ENCODE data around the gene OR56A3.
"Not testable (repeated sequence)": the region's sequence is repeated elsewhere in the genome, so short reads cannot be mapped to it uniquely, and the experiment has no call there.

OR56A3 gene, protein sequence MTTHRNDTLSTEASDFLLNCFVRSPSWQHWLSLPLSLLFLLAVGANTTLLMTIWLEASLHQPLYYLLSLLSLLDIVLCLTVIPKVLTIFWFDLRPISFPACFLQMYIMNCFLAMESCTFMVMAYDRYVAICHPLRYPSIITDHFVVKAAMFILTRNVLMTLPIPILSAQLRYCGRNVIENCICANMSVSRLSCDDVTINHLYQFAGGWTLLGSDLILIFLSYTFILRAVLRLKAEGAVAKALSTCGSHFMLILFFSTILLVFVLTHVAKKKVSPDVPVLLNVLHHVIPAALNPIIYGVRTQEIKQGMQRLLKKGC

DNA sequence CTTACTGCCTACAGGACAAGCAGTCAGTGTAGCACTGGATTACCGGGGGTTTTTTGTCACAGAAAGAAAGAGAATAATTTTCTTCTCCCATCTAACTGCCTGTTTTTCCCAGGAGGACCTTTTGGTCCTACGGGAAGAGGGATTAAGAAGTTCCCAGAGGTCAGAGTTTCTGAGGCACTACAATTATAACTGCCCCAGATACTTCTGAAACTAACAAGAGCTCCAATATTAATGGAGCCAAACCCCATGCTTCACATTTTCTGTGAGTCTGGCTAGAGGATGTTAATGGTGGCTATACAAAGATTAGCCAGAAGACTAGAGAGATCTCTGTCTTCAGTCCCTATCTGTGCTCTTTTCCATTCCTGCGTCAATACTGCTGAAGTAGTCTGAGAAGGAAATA lies at the start of gene OR56A3:
TSS of gene OR56A3 (plus strand) at position 301 of the 400 bp plus-strand sequence. CDS start 5,096 bp downstream, outside the sequence.
- no peak for FAIRE-seq

DNA sequence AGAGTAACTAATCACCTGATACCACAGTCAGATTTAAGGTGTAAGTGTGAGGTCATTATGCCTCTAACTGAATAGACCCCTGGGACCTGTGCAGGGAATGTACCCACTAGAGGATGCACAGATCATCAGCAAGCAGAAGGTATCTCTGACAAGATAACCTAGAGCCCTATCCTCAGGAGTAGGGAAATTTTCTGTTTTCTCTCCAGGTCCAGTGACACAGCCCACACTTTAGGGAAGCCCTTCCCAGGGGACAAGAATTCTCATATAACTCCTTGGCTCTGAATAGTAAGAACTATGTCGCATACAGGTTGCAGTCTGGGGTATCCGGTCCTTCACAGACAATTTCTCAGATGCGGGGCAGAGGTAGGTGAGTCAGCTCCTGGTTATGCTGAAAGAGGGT lies 49.1 kb upstream of the OR56A3 start, which contains the start of gene OR52E5:
TSS of gene OR52E5 (plus strand) at position 301 of the 400 bp plus-strand sequence. CDS start 7,569 bp downstream, outside the sequence.
- FAIRE-seq = no peak

DNA sequence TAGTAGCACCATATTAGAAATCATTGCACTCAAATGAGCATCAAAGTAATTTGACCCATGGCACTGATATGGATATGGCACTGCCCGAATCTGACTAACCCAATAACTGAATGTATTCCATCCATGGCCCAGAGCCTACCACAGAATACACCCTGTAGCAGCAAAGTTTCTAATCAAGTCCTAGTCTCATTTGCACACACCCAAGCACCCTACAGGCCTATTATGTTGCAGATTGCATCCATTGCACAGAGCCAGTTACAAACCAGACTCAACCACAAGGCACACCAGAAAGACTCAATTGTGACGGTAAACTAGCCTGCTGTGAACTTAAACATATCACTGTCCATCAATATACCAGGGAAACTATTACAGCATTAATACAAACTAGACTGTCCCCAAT lies 42.5 kb upstream of the OR56A3 start:
- FAIRE-seq = no peak

DNA sequence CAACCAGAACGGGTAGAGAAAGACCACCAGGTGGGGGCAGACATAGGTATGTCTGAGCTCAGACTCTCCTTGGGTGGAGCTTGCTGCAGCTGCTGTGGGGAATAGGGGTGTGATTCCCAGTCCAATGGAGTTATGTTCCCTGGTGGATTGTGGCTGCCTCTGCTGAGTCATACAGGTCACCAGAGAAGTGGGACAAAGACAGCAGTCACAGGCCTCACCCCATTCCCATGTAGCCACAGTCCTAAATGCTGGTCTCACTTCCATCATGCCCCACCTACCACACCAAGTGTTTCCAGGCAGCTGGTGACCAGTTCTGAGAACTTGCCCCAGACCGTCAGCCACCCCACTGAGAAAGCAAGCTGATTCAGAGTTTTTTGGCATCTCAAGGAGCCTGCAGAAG lies 31.5 kb upstream of the OR56A3 start:
- no peak for FAIRE-seq

DNA sequence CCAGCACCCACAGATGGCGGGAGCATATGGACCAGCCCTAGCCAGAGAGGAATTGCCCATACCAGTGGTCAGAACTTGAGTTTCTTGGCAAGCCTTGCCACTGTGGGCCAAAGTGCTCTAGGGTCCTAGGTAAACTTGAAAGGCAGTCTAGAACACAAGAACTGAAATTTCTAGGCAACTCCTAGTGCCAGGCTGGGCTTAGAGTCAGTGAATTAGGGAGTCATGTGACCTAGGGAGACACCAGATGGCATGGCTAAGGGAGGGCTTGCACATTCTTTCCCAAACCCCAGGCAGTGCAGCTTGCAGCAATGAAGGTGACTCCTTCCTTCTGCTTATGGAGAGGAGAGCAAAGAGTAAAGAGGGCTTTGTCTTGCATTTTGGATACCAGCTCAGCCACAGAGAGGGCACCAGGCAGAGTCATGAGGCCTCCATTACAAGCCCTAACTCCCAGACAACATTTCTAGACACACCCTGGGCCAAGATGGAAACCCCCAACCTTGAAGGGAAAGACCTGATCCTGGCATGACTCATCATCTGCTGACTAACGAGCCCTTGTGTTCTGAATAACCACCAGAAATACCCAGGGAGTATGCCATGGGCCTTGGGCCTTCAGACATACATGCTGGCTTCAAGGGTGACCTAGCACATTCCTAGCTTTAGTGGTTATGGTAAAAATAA lies 19.2 kb upstream of the OR56A3 start:
- FAIRE-seq = no peak

DNA sequence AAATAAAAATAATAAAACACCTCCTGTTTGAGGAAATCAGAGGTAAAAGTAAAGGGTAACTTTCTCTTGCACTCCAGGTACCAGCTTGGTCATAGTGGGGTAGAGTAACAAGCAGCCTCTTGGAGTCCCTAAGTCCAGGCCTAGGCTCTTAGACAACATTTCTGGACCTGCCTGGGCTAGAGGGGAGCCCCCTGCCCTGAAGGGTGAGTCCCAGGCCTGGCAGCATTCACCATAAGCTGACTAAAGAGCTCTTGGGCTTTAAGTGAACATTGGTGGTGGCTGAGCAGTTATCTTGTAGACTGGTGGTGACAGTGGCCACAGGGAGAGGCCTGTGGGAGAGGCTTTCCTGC lies 18.6 kb upstream of the OR56A3 start:
- no peak for FAIRE-seq

DNA sequence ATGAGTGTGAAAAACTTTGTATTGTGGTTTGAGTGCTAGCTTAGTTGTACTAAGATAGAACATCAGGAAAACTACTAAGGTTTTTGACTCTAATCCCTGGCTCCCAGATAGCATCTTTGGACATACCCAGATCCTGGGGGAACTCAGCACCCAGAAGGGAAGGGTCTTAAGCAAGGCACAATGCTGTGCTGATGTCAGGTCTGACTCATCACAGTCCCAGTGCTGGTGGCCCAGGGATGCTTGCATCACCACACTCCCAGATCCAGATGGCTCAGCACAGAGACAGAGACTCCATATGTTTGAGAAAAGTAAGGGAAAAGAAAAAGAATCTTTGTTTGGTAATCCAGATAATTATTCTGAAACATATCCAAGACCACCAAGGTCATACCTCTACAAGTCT lies 18.3 kb upstream of the OR56A3 start:
- no peak for FAIRE-seq

DNA sequence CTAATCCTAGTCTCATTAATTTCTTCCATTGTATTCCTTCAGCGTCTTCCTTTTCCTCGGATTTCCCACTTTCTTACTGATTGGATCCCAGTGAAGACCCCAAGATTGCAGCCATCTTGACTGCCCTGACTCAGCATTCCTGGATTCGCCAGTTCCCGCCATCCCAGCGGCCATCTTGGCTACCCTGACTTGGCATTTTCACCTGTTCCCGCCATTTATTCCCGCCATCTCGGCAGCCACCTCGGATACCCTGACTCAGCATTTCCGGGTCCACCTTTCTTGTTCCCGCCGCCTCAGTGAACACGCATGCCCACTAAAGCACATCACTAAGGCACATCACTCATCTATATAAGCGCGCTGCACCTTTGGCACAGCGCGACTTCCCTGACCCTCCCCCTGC lies 13.8 kb upstream of the OR56A3 start:
- no peak for FAIRE-seq

DNA sequence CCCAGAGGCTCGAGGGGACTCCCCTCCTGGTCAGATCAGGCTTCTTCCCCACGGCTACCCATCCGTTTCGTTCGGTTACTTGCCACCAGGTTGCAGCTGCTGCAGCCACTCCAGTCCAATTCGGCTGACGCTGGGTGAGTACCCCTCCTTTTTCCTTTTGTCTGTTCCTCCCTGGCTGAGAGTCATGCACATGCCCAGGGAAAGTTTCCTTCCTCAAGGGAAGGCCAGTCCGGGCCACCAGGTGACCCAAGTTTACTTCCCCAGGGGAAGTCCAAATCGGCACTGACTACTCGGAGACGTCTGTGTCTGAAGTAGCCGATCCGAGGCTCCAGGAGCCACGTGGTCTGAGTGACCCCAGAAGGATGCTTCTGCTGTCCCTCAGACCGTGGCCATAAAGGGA lies 13.2 kb upstream of the OR56A3 start:
- no peak for FAIRE-seq

DNA sequence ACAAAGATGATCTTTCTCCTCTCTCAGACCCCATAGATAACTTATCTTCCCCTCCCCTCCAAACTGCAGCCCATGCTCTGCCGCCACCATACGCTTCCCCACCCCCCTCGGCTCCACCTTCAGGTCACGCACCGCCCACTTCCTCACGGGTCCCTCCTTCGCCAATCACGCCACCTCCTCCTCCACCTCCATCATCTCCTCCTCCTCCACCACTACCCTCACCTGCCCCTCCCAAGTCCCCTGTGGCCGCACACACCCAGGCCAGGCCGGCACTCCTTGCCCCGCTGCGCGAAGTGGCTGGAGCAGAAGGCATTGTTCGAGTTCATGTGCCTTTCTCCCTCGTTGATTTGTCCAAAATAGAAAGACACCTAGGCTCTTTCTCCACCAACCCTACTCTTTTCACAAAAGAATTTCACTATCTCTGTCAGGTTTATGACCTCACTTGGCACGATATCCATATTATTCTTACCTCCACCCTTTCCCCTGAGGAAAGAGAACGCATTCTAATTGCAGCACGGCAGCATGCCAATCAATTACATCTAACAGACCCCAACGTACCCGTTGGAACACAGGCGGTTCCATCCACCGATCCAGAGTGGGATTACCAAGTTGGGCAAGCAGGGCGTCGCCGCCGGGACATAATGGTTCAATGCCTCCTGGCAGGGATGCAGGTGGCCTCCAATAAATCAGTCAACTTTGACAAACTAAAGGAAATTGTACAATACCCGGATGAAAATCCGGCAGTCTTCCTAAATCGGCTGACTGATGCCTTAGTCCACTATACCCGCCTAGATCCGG lies 12.3 kb upstream of the OR56A3 start:
- FAIRE-seq = no peak

DNA sequence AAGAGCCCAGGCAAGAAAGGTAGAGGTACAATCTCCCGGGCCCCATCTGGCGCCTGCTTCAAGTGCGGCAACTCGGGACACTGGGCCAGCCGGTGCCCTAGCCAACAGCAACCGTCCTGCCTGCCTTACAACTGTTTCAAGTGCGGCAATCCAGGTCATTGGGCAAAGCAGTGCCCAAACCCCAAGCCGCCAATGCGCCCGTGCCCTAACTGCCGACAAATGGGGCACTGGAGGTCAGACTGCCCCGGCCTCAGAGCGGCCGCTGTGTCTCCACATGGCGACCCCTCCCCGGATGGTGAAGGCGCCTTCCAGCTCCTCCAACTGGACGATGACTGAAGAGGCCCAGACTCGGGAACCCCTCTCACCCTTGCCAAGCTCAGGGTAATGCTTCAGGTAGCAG lies 11.4 kb upstream of the OR56A3 start:
- FAIRE-seq = no peak

DNA sequence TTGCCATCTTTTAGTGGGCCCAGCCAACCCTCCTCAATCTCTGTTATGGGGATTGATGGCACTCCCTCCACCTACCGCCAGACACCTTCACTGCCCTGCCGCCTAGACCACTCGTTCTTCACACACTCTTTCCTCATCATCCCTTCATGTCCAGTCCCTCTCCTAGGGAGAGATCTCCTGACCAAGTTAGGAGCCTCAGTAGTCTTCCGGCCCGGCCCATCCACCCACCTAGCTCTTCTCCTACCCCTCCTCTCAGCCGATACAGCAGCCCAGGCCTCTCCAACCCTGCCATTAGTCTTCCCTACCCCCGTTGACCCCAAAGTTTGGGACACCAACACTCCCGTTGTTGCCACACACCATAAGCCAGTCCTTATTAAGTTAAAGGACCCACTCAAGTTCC lies 11.0 kb upstream of the OR56A3 start:
- no peak for FAIRE-seq

DNA sequence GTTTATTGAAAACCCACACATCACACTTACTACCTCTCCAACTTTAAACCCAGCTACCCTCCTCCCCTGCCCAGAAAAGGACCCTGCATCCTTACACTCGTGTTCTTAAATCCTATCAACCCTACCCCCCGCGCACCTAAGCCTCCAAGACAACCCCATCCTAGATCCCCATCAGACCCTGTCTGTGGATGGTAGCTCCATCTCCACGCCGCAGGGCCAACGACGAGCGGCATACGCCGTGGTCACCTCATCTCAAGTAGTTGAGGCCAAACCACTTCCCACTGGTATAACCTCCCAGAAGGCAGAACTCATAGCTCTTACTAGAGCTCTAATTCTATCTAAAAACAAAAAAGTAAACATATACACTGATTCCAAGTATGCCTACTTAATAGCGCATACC lies 9.4 kb upstream of the OR56A3 start:
- FAIRE-seq = no peak

DNA sequence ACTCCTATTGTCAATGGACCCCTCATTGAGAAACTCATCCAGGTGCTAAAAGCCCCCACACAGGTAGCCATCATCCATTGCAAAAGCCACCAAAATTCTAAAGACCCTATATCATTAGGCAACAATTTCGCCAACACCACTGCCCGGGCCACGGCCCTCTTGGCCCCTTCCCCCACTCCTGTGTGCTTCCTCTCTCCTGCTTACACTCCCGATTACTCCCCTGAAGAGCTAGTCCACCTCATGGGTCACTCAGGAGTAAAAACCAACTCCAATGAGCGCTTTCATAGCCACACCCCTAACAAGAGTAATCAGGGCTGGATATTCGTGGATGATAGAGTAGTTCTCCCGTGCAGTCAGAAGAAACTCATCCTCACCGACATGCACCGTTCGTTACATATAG lies 8.9 kb upstream of the OR56A3 start:
- no peak for FAIRE-seq

DNA sequence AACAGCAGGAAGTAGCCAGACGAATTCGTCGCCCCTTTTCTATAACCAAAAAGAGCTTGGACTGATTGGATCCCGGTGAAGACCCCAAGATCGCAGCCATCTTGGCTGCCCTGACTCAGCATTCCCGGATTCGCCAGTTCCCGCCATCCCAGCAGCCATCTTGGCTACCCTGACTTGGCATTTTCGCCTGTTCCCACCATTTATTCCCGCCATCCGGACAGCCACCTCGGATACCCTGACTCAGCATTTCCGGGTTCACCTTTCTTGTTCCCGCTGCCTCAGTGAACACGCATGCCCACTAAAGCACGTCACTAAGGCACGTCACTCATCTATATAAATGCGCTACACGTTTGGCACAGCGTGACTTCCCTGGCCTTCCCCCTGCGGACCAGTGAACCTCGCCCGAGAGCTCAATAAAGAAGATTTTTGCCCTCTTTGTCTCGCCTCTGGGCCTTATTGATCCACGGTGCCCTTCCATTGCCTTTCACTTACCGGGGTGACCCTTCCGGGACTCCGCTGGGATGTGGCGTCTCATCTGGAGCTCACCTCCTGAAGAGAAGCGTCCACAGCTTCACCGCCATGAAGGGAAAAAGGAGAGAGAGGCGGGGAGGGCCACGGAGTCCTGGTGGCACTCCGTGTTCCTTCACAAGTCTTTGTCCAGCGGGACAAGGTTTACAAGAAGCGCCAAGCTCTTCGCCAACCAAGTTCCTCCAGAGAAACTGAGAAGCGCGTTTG lies 4.0 kb upstream of the OR56A3 start:
- no peak for FAIRE-seq

DNA sequence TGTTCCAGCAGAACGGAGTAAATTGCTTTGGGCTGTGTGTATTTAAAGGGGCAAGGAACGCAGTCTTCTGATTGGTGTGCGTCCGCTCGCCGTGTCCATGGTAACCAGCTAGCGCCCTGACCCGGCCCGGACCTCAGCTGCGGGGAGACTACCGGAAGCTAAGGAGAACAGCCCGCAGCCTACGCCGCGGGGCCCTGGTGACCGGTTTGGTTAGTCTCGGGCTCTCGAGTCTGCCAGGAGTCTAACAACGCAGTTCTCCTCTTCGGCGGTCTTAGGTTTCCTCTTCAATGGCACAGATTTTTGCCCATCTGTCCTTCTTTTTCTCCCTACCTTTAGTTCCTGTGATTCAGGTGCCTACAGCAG lies 3.5 kb upstream of the OR56A3 start:
- FAIRE-seq = no peak

DNA sequence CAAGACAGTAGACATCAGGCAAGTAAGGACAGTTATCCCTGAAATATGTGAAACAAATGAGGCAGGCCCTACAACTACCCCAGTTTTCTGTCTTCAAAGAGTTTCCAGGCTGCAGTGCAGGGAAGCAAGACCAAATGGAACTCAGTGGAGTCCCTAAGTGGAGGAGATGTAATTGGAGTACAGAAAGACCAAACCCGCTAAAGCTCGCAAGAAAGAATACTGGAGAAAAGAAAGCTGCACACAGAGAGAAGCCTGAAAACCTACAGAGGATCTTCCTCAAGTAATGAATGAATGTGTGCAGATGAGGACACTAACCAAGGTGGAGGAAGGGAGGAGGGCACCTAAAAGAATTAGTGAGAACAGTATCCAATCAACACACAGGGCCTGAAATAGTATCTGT lies 1.3 kb upstream of the OR56A3 start:
- FAIRE-seq = no peak

DNA sequence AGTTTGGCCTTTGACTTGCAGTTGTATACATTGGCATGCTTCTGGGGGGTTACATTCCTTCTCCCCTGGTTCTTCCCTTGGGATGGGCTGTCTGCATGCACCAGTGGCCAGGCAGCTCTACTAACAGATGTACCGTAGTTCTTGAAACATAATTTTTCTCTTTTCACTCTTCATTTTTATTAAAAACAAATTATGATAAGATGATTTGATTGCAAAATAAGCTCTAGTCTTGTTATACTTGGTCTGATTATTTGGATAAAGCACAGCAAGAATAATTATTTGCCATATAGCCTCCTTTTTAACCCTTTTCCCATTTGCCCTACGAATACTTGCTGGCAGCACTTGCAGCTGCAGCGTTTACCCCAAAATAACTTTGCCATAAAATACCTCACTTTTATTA lies 13.5 kb downstream of the OR56A3 start:
- FAIRE-seq = no peak

DNA sequence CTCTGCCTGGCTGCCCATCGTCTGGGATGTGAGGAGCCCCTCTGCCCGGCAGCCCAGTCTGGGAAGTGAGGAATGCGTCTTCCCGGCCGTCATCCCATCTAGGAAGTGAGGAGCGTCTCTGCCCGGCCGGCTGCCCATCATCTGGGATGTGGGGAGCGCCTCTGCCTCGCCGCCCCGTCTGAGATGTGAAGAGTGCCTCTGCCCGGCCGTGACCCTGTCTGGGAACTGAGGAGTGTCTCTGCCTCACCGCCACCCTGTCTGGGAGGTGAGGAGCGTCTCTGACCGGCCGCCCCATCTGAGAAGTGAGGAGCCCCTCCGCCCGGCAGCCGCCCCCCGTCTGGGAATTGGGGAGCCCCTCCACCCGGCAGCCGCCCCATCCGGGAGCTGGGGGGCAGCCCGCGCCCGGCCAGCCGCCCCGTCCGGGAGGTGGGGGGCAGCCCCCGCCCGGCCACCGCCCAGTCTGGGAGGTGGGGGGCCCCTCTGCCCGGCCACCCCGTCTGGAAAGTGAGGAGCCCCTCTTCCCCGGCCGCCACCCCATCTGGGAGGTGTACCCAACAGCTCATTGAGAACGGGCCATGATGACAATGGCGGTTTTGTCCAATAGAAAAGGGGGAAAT lies 18.8 kb downstream of the OR56A3 start:
- not testable (repeated sequence) for FAIRE-seq

DNA sequence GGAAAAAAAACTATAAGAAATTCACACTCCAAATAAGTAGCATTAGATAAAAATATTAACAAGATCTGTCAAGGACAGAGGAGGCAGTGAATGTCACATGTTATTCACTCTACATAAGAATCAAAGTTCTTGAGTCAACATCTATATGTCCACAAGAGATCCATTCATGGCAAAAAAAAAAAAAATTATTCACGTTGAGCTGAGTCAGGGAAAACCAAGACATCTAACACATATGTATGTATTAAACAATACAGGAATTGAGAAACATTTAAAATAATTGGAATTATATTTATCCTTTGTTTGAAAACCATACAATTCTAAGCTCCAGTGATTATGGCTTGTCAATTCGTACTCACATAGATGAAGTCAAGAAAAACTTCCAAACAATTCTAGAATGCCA lies 24.9 kb downstream of the OR56A3 start:
- no peak for FAIRE-seq

DNA sequence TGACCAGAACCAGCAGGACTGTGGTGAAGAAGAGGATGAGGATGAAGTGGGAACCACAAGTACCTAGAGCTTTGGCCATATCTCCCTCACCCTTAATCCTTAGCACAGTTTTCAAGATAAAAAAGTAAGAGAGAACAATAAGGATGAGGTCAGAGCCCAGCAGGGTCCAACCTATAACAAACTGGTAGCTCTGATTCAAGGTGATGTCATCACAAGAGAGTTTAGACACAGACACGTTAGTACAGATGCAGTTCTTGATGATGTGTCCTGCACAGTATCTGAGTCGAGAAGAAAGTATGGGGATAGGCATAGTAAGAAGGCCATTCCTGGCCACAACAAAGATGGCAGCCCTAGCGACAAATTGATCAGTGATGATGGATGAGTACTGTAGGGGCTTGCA lies 25.7 kb downstream of the OR56A3 start:
- no peak for FAIRE-seq

DNA sequence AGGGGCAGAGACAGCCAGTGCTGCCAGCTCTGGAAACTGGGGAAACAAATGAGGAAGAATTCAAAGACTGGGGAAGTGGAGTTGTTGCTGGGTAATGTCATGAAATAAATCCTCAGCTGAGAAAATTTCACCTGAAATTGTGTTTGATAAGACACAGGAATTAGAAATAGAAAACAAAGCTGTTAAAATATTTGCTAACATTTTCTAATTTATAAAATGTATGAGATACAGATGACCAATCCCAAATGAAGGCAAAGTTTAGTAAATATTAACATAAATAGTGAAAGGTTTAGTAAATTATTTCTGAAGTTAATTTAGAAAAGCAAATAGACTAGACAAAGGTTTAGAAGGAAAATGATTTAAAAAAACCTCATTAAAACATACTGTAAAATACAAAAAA lies 26.3 kb downstream of the OR56A3 start, which contains the start of gene OR56A5:
TSS of gene OR56A5 (minus strand) at position 101 of the 400 bp plus-strand sequence. CDS start at position 101, 0 bp downstream.
- FAIRE-seq = no peak

DNA sequence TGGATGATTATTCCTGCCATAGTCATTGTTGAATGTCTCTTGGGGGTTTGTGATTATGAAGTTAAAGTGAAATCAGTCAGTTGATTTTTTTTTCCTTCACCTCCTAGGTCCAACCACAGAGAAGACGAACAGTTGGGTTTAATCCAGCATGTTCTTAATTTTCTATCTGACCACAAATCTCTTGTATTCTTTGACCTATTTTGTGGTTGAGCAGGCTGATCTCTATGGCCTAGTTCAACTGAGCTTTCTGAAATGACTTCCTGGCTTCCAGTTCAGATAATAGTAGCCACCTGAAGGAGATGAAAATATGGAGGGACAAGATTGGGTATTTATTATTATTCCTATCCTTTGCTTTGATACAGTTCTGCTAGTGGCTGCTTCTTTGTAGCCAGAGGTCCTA lies 31.5 kb downstream of the OR56A3 start:
- no peak for FAIRE-seq
